ENCODE measurements around the gene KIZ.

The KIZ gene

DNA sequence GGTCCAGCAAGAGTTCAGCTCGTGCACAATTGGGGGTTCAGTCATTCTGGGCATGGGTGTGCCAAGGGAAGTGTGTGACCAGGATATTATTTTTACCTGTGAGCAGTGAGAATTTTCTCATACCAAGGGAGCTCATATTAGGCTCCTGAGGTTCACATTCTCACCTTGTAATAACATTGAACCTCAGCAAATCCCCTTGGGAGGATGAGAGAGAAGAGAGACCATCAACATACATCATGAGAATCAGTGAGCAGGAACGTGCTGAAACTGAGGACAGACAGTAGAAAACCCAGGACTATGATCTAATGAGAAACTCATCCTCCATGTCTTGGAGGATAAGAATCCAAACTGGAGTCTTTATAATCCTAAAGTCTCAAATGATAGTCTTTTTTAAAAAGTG, 143.9 kb downstream of the KIZ start:
- no peak for DNase-seq (ENCODE audit: low spot score)

GRCh38 chr20:21270806-21271205, 144.9 kb downstream of the KIZ start:
- no peak for DNase-seq (ENCODE audit: low spot score)

DNA sequence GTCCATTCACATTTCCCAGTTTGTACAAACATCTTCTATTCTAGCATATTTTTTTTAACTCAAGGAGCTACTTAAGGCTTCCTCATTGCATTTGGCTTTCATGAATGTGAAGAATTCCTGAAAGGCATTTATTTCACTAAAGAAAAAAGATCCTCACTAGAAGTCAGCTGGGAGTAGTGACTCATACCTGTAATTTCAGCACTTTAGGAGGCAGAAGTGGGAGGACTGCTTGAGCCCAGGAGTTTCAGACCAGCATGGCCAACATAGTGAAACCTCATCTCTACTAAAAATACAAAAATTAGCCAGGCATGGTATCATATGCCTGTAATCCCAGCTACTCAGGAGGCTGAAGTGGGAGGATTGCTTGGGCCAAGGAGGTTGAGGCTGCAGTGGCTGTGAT, 146.4 kb downstream of the KIZ start:
- DNase-seq (ENCODE audit: low spot score): no peak

DNA sequence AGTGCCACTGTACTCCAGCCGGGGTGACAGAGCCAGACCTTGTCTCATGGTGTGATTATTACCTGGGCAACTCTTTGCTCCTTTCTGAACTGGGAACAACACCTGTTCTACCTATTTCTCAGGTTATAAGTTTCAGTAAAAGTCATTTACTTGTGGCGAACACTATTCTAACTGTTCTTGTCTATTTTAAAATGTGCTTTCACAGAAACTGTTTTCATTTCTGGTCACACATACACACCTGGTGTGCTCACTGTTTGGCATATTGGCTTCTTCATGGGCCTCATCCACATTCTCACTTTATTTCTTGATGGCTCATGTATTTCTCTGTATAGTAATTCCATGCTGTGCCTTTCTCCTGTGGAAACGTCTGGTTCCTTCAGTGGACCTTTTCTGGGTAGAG, 146.8 kb downstream of the KIZ start:
- no peak for DNase-seq (ENCODE audit: low spot score)

GRCh38 chr20:21273755-21274386, 148.0 kb downstream of the KIZ start:
- no peak for DNase-seq (ENCODE audit: low spot score)

GRCh38 chr20:21278829-21279228, 152.9 kb downstream of the KIZ start:
- no peak for DNase-seq (ENCODE audit: low spot score)

DNA sequence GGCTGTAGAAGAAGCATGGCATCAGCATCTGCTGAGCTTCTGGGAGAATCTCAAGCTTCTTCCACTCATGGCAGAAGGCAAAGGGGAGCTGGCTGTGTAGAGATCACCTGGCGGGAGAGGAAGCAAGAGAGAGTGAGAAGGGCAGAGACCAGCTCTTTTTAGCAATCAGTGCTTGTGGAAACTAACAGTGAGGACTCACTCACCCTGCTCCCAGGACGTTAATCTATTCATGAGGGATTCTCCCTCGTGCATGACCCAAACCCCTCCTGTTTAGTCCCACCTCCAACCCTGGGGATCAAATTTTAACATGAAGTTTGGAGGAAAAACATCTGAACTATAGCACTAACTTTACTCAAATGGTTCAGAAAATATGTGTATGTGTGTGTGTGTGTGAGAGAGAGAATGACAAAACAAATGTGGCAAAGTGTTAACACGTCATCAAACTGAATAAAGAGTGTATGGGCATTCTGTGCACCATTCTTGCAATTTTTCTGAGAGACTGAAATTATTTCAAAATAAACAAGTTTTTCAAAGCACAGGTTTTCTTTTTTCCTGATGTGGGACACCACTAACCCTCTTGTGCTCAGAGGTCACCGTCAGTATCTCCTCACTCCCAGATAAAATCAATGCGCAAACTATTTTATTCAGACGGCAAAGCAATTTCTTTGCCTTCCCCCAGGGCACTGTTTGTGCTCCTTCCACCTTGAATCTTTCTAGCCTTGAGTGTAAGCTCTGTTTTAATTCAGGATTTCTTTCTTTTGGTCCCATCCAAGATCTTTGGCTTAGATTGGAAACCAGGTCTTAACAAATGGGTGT, 154.0 kb downstream of the KIZ start:
- DNase-seq (ENCODE audit: low spot score): no peak

DNA sequence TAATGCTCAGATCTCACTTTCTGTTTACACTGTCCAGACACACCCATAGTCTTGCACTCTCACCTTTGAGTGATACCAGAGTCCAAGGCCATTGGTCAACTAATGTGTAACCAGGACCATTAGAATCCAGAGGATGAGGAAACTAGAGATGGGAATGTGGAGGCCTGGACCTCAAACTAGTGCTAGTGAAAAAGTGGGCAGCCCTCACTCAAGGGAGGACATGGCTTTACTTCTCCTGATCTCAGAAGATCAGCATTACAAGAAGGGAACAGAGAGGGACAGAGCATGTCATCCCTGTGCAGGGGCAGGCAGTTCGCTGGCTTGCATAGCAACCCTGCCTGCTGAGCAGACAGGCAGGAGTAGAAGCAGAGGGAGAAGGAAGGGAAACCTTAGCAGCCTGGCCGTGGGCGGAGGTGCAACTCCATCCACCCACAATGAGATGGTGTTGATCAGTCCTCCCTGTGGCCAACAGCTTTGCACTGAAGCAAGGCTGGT, 154.7 kb downstream of the KIZ start:
- DNase-seq (ENCODE audit: low spot score): no peak

DNA sequence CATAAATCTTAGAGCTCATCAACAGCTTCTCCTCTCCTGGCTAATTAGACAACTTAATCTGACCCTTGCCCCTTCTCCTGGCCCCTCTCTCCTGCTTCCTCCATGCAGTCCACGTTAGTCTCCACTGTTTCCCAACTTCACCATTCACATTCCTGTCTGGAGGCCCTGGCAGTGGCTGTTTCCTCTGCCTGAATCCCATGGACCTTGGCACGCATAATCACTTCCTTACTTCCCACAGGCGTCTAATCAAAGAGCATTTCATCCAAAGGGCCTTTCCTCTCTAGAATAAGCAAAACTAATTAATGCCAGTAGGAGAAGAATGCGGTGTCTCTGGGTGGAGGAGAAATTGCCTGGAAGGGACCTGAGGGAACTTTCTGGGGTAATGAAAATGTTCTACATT, 160.9 kb downstream of the KIZ start:
- no peak for DNase-seq (ENCODE audit: low spot score)

DNA sequence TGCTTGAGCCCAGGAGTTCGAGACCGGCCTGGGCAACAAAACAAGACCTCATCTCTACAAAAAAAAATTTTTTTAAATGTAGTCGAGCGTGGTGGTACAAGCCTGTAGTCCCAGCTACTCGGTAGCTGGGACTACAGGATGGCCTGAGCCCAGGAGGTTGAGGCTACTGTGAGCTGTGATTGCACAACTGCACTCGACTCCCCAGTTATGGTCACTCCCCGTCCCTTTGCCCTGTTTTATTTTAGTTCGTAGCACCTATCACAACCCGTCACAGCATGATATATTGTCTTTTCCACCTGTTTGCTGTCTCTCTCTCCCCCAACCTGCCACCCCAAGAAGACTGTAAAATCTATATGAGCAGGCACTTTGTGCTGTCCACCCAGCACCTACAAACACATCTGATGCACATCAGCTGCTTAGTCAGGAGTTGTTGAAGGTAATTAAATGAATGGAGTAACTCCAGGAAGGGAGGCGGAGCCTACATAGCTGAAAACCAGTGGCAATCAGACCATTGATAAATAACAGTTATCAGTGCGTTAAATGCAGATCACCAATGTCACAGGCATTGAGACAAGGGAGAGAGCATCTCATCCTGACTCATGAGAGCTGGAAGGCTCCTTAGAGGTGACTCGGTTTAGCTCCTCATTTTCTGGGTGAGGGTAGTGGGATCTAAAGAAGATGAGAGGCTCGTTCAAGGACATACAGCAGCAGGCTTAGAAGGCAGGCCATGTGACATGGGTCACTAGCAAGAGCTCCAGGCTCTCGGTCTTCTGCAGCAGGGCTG, 162.9 kb downstream of the KIZ start:
- no peak for DNase-seq (ENCODE audit: low spot score)

GRCh38 chr20:21289651-21290050, 163.8 kb downstream of the KIZ start:
- no peak for DNase-seq (ENCODE audit: low spot score)

GRCh38 chr20:21291026-21291425, 165.1 kb downstream of the KIZ start:
- DNase-seq (ENCODE audit: low spot score): no peak

DNA sequence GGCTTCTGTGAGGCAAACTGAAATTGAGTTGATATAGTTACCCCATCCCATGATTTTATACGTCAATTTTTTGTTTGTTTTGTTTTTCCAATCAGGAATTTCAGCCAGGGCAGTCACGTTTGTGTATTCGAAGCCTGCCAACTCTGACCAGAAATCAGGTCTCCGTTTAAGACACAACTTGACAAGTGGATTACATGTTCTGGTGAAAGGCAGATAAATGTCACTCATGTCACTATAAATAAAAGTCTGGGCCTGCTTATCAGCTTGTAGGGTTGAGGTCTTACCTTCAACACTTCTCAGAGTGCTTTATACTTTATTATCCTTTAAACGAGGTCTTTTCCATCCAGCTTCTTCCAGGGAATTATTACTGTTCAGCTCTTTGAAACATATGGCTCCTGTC, 168.9 kb downstream of the KIZ start:
- no peak for DNase-seq (ENCODE audit: low spot score)

All from hematopoietic multipotent progenitor cell treated with erythropoietin and hydrocortisone succinate and interleukin-3 and kit ligand, for 17 days (in vitro differentiated cells).